ENCODE data around the gene LRAT. TPM values are rescaled to one million over a fixed set of nuclear protein-coding genes. Genes with fewer than 3 reads are reported as not detected.

The LRAT gene
- polyA plus RNA-seq, 3 donors = not detected

GRCh38 chr4:154727540-154727939, 16.3 kb upstream of the LRAT start:
- H3K9me3 Mint-ChIP-seq = peaks cover 0 to 1% (median 0%) of the 10 kb centered on the region in 7 donors
- no CpG with 5 or more reads among the region's 1 CpG for WGBS (ENCODE audit: insufficient coverage)
- Histone ChIP-seq H3K4me2 (replicated peaks; ENCODE audit: extremely low read depth, low read length, poor library complexity, severe bottlenecking) (no peak overlapping the region), H3K9ac (ENCODE audit: insufficient read depth, low read length, poor library complexity, severe bottlenecking) (no peak overlapping the region), H2AFZ (ENCODE audit: insufficient read depth, low read depth, low read length, poor library complexity, severe bottlenecking) (no peak overlapping the region), H3K79me2 (ENCODE audit: insufficient read depth, low read length) (no peaks in the 10 kb centered on the region), H4K20me1 (ENCODE audit: insufficient read depth, low read length) (no peaks in the 10 kb centered on the region), H3K36me3 (replicated peaks in 1 of 2; ENCODE audit: control insufficient read depth in 1 of 2, insufficient read depth in 2 of 2, low read length in 2 of 2) (no peaks in the 10 kb centered on the region), H3K9me3 (replicated peaks in 1 of 2; ENCODE audit: control insufficient read depth in 1 of 2, insufficient read depth in 1 of 2, low read length in 2 of 2) (no peaks in the 10 kb centered on the region), H3K4me3 (replicated peaks in 1 of 3; ENCODE audit: low read depth in 2 of 3, low read length in 3 of 3) (no peak overlapping the region), H3K27ac (ENCODE audit: low read depth in 1 of 2, low read length in 2 of 2) (no peak overlapping the region), H3K27me3 (ENCODE audit: control insufficient read depth in 2 of 2, insufficient read depth in 2 of 2, low read length in 2 of 2) (no peaks in the 10 kb centered on the region), H3K4me1 (ENCODE audit: control insufficient read depth in 1 of 2, insufficient read depth in 2 of 2, low read length in 2 of 2) (no peaks in the 10 kb centered on the region)
- H3K27ac Mint-ChIP-seq = no peak overlapping the region
- no peaks in the 10 kb centered on the region for H3K4me1 Mint-ChIP-seq
- DNase-seq = no peak
- TF ChIP-seq CTCF (IDR thresholded peaks at IDR 0.05) = no peak
- H3K36me3 Mint-ChIP-seq = no peaks in the 10 kb centered on the region
- H3K27me3 Mint-ChIP-seq (ENCODE audit: low read depth in 3 of 3) = peaks cover 0 to 5% (median 1%) of the 10 kb centered on the region in 3 donors
- H3K4me3 Mint-ChIP-seq = no peak overlapping the region
- intact Hi-C loops (cut with micrococcal nuclease) = no loop called here

GRCh38 chr4:154731756-154732155, 12.0 kb upstream of the LRAT start:
- DNase-seq = no peak
- Histone ChIP-seq H3K9me3 (replicated peaks in 1 of 2; ENCODE audit: control insufficient read depth in 1 of 2, insufficient read depth in 1 of 2, low read length in 2 of 2) (no peaks in the 10 kb centered on the region), H3K9ac (ENCODE audit: insufficient read depth, low read length, poor library complexity, severe bottlenecking) (no peak overlapping the region), H3K27me3 (ENCODE audit: control insufficient read depth in 2 of 2, insufficient read depth in 2 of 2, low read length in 2 of 2) (peaks cover 0 to 2% of the 10 kb centered on the region in 2 donors), H2AFZ (ENCODE audit: insufficient read depth, low read depth, low read length, poor library complexity, severe bottlenecking) (no peak overlapping the region), H3K4me3 (replicated peaks in 1 of 3; ENCODE audit: low read depth in 2 of 3, low read length in 3 of 3) (no peak overlapping the region), H3K4me1 (ENCODE audit: control insufficient read depth in 1 of 2, insufficient read depth in 2 of 2, low read length in 2 of 2) (no peaks in the 10 kb centered on the region), H3K4me2 (replicated peaks; ENCODE audit: extremely low read depth, low read length, poor library complexity, severe bottlenecking) (no peak overlapping the region), H4K20me1 (ENCODE audit: insufficient read depth, low read length) (no peaks in the 10 kb centered on the region), H3K36me3 (replicated peaks in 1 of 2; ENCODE audit: control insufficient read depth in 1 of 2, insufficient read depth in 2 of 2, low read length in 2 of 2) (no peaks in the 10 kb centered on the region), H3K27ac (ENCODE audit: low read depth in 1 of 2, low read length in 2 of 2) (no peak overlapping the region), H3K79me2 (ENCODE audit: insufficient read depth, low read length) (no peaks in the 10 kb centered on the region)
- intact Hi-C loops (cut with micrococcal nuclease) = no loop called here
- TF ChIP-seq CTCF (IDR thresholded peaks at IDR 0.05) = no peak
- peaks cover 2 to 6% (median 3%) of the 10 kb centered on the region in 3 donors for H3K27me3 Mint-ChIP-seq (ENCODE audit: low read depth in 3 of 3)
- no peaks in the 10 kb centered on the region for H3K36me3 Mint-ChIP-seq
- no peak overlapping the region for H3K4me3 Mint-ChIP-seq
- H3K4me1 Mint-ChIP-seq = no peaks in the 10 kb centered on the region
- H3K9me3 Mint-ChIP-seq = peaks cover 0 to 2% (median 0%) of the 10 kb centered on the region in 7 donors
- H3K27ac Mint-ChIP-seq = no peak overlapping the region

All from CD14-positive monocyte (primary cell).